Trophoblast cell (in vitro differentiated cells and primary cell): Measurements from ENCODE around the gene PRR4.

Experiments
- DNase-seq, 2 donors: peaks; one replicate each; pipeline ENCODE4 v3.0.0-alpha.2; 2016
- H2AFZ ChIP-seq: 2 replicates; pipeline ENCODE4 v1.6.1; 2013; ENCODE audit warnings: low read length, moderate library complexity, mild to moderate bottlenecking; ENCODE audit not compliant: insufficient read depth, poor library complexity
- H2AK5ac ChIP-seq: 2 replicates; pipeline ENCODE4 v1.6.1; 2013; ENCODE audit warnings: mild to moderate bottlenecking, low read length
- H2BK120ac ChIP-seq: 2 replicates; pipeline ENCODE4 v1.6.1; 2013; ENCODE audit warnings: low read length, mild to moderate bottlenecking, moderate library complexity; ENCODE audit not compliant: insufficient read depth, poor library complexity
- H2BK12ac ChIP-seq: 2 replicates; pipeline ENCODE4 v1.6.1; 2013; ENCODE audit warnings: mild to moderate bottlenecking, low read length, moderate library complexity
- H2BK5ac ChIP-seq: 2 replicates; pipeline ENCODE4 v1.6.1; 2013; ENCODE audit warnings: low read length, low read depth, moderate library complexity, mild to moderate bottlenecking; ENCODE audit not compliant: poor library complexity
- H3K14ac ChIP-seq: 2 replicates; pipeline ENCODE4 v1.6.1; 2013; ENCODE audit warnings: mild to moderate bottlenecking, low read length
- H3K18ac ChIP-seq: 2 replicates; pipeline ENCODE4 v1.6.1; 2013; ENCODE audit warnings: mild to moderate bottlenecking, low read length
- H3K23ac ChIP-seq: 2 replicates; pipeline ENCODE4 v1.6.1; 2013; ENCODE audit warnings: low read length
- H3K27ac ChIP-seq: 2 replicates; pipeline ENCODE4 v1.5.1; 2013; ENCODE audit warnings: low read depth, mild to moderate bottlenecking, inconsistent platforms, low read length, moderate library complexity
- H3K27me3 ChIP-seq: 2 replicates; pipeline ENCODE4 v1.6.1; 2013; ENCODE audit warnings: inconsistent platforms, mild to moderate bottlenecking, low read length, moderate library complexity; ENCODE audit not compliant: insufficient read depth
- H3K36me3 ChIP-seq, 2 experiments: 1 replicate in 1 of 2; 2 replicates in 1 of 2; pipeline ENCODE4 v1.6.1; 2013; ENCODE audit warnings: low read length in 2 of 2, mild to moderate bottlenecking in 2 of 2, moderate library complexity in 1 of 2; ENCODE audit not compliant: insufficient read depth in 2 of 2, control insufficient read depth in 1 of 2
- H3K4ac ChIP-seq: 2 replicates; pipeline ENCODE4 v1.6.1; 2013; ENCODE audit warnings: low read depth, mild to moderate bottlenecking, low read length, moderate library complexity
- H3K4me1 ChIP-seq, 2 experiments: 1 replicate in 1 of 2; 2 replicates in 1 of 2; pipeline ENCODE4 v1.6.1; 2013; ENCODE audit warnings: low read length in 2 of 2, mild to moderate bottlenecking in 2 of 2, moderate library complexity in 1 of 2; ENCODE audit not compliant: insufficient read depth in 2 of 2, control insufficient read depth in 1 of 2
- H3K4me2 ChIP-seq: 2 replicates; pipeline ENCODE4 v1.6.1; 2013; ENCODE audit warnings: inconsistent platforms, mild to moderate bottlenecking, low read length, moderate library complexity
- H3K4me3 ChIP-seq: 2 replicates; pipeline ENCODE4 v1.5.1; 2013; ENCODE audit warnings: mild to moderate bottlenecking, low read depth, low read length, inconsistent platforms
- H3K79me1 ChIP-seq: one replicate; pipeline ENCODE4 v1.6.1; 2013; ENCODE audit warnings: low read length
- H3K79me2 ChIP-seq: 2 replicates; pipeline ENCODE4 v1.6.1; 2013; ENCODE audit warnings: low read length, mild to moderate bottlenecking; ENCODE audit not compliant: control insufficient read depth, insufficient read depth, poor library complexity
- H3K9ac ChIP-seq: 2 replicates; pipeline ENCODE4 v1.6.1; 2013; ENCODE audit warnings: mild to moderate bottlenecking, low read length
- H3K9me3 ChIP-seq: 2 replicates; pipeline ENCODE4 v1.6.1; 2013; ENCODE audit warnings: low read depth, mild to moderate bottlenecking, control low read depth, inconsistent platforms, low read length; ENCODE audit not compliant: insufficient read depth
- H4K12ac ChIP-seq: 2 replicates; pipeline ENCODE4 v1.6.1; 2013; ENCODE audit warnings: low read depth, mild to moderate bottlenecking, low read length, moderate library complexity
- H4K8ac ChIP-seq: 2 replicates; pipeline ENCODE4 v1.6.1; 2013; ENCODE audit warnings: low read depth, mild to moderate bottlenecking, low read length, moderate library complexity
- H4K91ac ChIP-seq: one replicate; pipeline ENCODE4 v1.6.1; 2013; ENCODE audit warnings: low read depth, mild to moderate bottlenecking, low read length, moderate library complexity
- whole genome bisulfite sequencing: extraction: QIAGEN DNeasy Blood & Tissue Kit; methylation state at CpG from one replicate; pipeline ENCODE4 v1.1.7; 2013; ENCODE audit warnings: missing lambda C conversion rate; ENCODE audit not compliant: insufficient read length, insufficient coverage; ENCODE audit errors: extremely low coverage; 5-methylcytosine and 5-hydroxymethylcytosine counted together

The PRR4 gene

DNA sequence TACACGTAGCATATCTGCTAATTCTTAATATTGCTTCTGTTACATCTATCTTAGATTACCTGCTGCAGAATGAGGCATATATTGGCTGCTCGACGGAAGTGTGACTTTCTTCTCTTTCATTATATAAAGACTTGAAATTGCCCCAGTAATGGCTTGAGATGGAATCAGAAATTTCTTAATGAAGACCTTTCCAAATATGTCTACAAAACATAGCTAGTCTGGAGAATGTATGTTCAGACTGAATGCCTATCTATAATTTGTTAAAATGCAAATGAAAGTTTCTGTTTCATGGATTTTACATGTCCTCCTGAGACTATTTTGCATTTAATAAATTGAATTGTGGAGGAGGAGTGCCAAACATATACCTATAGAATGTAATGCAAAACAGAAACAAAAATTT is 23.0 kb downstream of the PRR4 start, which contains the start of gene TAS2R10:
Gene TAS2R10, minus strand, starts transcription at position 101 of the 400 bp plus-strand sequence. Its CDS starts 89 bp downstream, at position 12.
- WGBS, result no CpG with 5 or more reads among the region's 3 CpGs
- H3K4me1 ChIP-seq, result no peaks in the 10 kb centered on the region

GRCh38 chr12:10824957-10825356 is 24.3 kb downstream of the PRR4 start:
- H2AK5ac ChIP-seq, result no peak overlapping the region
- H3K4me2 ChIP-seq, result no peak overlapping the region
- H2BK5ac ChIP-seq, result no peak overlapping the region
- no peak overlapping the region for H4K8ac ChIP-seq
- H3K4ac ChIP-seq, result no peak overlapping the region
- no peak overlapping the region for H3K18ac ChIP-seq
- no peak overlapping the region for H3K23ac ChIP-seq
- no peaks in the 10 kb centered on the region for H3K4me1 ChIP-seq
- no peak overlapping the region for H2BK12ac ChIP-seq
- H2BK120ac ChIP-seq, result no peak overlapping the region
- H3K9me3 ChIP-seq, result no peaks in the 10 kb centered on the region
- H3K9ac ChIP-seq, result no peak overlapping the region
- no peak overlapping the region for H2AFZ ChIP-seq
- WGBS, result no CpG with 5 or more reads among the region's 3 CpGs
- no peaks in the 10 kb centered on the region for H3K27me3 ChIP-seq
- H3K36me3 ChIP-seq, result no peaks in the 10 kb centered on the region
- H3K14ac ChIP-seq, result no peak overlapping the region
- H3K27ac ChIP-seq, result no peak overlapping the region
- no peaks in the 10 kb centered on the region for H3K79me2 ChIP-seq
- no peak overlapping the region for H4K91ac ChIP-seq
- no peak overlapping the region for H3K4me3 ChIP-seq
- no peak for DNase-seq
- H4K12ac ChIP-seq, result no peak overlapping the region
- H3K79me1 ChIP-seq, result no peaks in the 10 kb centered on the region

More for the DNA sequence above, 23.0 kb downstream of the PRR4 start, which contains the start of gene TAS2R10:
- Histone ChIP-seq H3K36me3 (no peaks in the 10 kb centered on the region), H3K79me2 (no peaks in the 10 kb centered on the region), H4K12ac (no peak within 1 kb of the TSS), H3K23ac (no peak within 1 kb of the TSS), H2BK120ac (no peak within 1 kb of the TSS), H3K4ac (no peak within 1 kb of the TSS), H2AK5ac (no peak within 1 kb of the TSS), H3K14ac (no peak within 1 kb of the TSS), H2AFZ (no peak within 1 kb of the TSS), H2BK12ac (no peak within 1 kb of the TSS), H4K8ac (no peak within 1 kb of the TSS), H3K79me1 (no peaks in the 10 kb centered on the region), H3K9ac (no peak within 1 kb of the TSS), H4K91ac (no peak within 1 kb of the TSS), H3K27ac (no peak within 1 kb of the TSS), H3K4me2 (no peak within 1 kb of the TSS), H3K27me3 (no peaks in the 10 kb centered on the region), H2BK5ac (no peak within 1 kb of the TSS), H3K18ac (no peak within 1 kb of the TSS), H3K4me3 (no peak within 1 kb of the TSS), H3K9me3 (no peaks in the 10 kb centered on the region)
- no peak for DNase-seq

DNA sequence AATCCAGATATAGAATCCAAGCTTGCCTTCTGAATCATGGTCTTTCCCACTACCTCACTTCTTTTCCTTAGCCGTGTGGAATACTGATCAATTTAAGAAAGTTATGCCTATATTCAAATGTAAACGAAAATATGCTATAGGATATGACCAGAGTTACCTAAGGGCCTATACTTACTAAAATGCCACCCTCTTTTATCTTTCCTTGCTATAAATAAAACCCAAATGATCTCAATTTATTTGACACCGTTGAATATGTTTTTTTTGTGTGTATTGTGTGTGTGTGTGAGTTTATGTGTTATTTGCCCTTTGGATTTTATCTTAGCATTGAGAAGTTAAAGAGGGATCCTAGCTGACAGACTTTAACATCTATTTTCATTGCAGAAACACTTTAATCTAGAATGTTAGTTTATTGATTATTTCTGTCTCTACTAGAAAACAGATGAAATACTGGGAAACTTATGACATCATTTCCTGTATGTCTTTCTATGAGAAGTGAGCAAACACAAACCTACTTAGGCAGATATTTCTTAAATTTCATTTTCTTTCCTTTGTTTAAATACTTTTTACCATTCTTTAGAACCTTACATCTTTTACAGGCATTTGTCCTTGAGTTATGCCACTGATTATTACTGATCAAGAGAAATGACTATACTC is 37.3 kb downstream of the PRR4 start:
- Histone ChIP-seq H3K9me3 (peaks cover 2% of the 10 kb centered on the region), H3K14ac (no peak overlapping the region), H3K23ac (no peak overlapping the region), H4K8ac (no peak overlapping the region), H3K27ac (no peak overlapping the region), H2BK12ac (no peak overlapping the region), H2BK120ac (no peak overlapping the region), H2AK5ac (no peak overlapping the region), H3K79me1 (no peaks in the 10 kb centered on the region), H4K91ac (no peak overlapping the region), H3K4ac (no peak overlapping the region), H2BK5ac (no peak overlapping the region), H3K36me3 (peaks cover 0 to 2% of the 10 kb centered on the region in 2 experiments), H3K9ac (no peak overlapping the region), H3K27me3 (no peaks in the 10 kb centered on the region), H3K18ac (no peak overlapping the region), H3K4me3 (no peak overlapping the region), H2AFZ (no peak overlapping the region), H4K12ac (no peak overlapping the region), H3K79me2 (no peaks in the 10 kb centered on the region), H3K4me1 (no peaks in the 10 kb centered on the region), H3K4me2 (no peak overlapping the region)
- WGBS, result no CpG with 5 or more reads among the region's 3 CpGs
- no peak for DNase-seq

- no peak within 1 kb of the TSS for H3K18ac ChIP-seq
- H3K27me3 ChIP-seq, result no peaks in the 10 kb centered on the region
- no peak within 1 kb of the TSS for H3K14ac ChIP-seq
- no peaks in the 10 kb centered on the region for H3K79me2 ChIP-seq
- DNase-seq, result no peak
- H3K9me3 ChIP-seq, result no peaks in the 10 kb centered on the region
- no peak within 1 kb of the TSS for H3K4ac ChIP-seq
- no peak within 1 kb of the TSS for H4K8ac ChIP-seq
- no peaks in the 10 kb centered on the region for H3K79me1 ChIP-seq
- H3K9ac ChIP-seq, result no peak within 1 kb of the TSS
- no peaks in the 10 kb centered on the region for H3K4me1 ChIP-seq
- no peak within 1 kb of the TSS for H3K23ac ChIP-seq
- no peaks in the 10 kb centered on the region for H3K36me3 ChIP-seq
- no peak within 1 kb of the TSS for H3K4me2 ChIP-seq
- H3K27ac ChIP-seq, result no peak within 1 kb of the TSS
- H2BK5ac ChIP-seq, result no peak within 1 kb of the TSS
- no peak within 1 kb of the TSS for H2BK12ac ChIP-seq
- H4K91ac ChIP-seq, result no peak within 1 kb of the TSS
- H3K4me3 ChIP-seq, result no peak within 1 kb of the TSS
- H4K12ac ChIP-seq, result no peak within 1 kb of the TSS
- no peak within 1 kb of the TSS for H2AFZ ChIP-seq
- H2BK120ac ChIP-seq, result no peak within 1 kb of the TSS
- H2AK5ac ChIP-seq, result no peak within 1 kb of the TSS
These were observed 39.2 kb downstream of the PRR4 start, which contains the start of gene TAS2R9 for GRCh38 chr12:10810068-10810467. TSS of gene TAS2R9 (minus strand) at chr12:10810168. CDS start at chr12:10810075, 93 bp downstream.
